ENCODE measurements around the gene STIM1.
"Not testable (repeated sequence)": the region's sequence is repeated elsewhere in the genome, so short reads cannot be mapped to it uniquely, and the experiment has no call there.

STIM1 gene

DNA sequence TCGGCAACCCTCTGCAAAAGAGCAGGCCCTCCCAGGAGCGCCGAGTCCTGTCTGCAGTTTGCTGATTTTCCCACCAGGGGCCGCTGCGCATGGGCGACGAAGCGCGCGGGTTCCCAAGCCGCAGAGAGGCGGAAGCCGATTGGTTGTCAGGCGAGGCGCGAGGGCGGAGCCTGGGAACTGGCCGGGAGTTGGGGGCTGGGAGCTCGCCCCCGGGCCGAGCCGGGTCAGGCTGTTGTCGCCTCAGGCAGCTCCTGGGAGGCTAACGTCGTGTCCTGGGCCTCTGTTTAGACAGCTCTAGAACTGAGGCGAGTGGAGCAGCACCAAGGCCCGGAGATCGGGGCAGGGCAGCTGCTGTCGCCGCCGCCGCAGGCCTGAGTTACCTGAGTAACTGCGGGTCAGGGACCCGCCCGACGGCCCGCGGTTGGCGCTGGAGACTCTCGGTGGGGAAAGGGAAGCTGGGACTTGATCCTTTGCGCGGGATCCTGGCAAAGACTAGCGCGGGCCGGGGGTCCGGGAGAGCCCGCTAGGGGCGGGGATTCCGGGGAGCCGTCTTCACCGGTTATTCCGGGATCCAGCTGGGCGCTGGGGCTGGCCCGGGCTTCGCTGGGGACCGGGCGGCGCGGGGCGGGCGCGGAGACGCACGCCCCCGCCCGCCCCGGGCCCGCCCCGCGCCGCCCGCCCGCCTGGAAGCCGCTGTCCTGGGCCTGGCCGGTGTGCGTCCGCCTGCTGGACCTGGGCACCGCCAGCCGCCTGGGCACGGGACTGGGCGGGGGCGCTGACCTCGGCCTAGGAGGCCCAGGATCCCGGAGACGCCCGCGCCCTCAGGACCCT is at the start of gene STIM1:
STIM1 (plus strand) TSS at position 688 of the 831 bp plus-strand sequence. CDS start 607 bp downstream, outside the sequence.
- DNase-seq: peak; percentile 97

DNA sequence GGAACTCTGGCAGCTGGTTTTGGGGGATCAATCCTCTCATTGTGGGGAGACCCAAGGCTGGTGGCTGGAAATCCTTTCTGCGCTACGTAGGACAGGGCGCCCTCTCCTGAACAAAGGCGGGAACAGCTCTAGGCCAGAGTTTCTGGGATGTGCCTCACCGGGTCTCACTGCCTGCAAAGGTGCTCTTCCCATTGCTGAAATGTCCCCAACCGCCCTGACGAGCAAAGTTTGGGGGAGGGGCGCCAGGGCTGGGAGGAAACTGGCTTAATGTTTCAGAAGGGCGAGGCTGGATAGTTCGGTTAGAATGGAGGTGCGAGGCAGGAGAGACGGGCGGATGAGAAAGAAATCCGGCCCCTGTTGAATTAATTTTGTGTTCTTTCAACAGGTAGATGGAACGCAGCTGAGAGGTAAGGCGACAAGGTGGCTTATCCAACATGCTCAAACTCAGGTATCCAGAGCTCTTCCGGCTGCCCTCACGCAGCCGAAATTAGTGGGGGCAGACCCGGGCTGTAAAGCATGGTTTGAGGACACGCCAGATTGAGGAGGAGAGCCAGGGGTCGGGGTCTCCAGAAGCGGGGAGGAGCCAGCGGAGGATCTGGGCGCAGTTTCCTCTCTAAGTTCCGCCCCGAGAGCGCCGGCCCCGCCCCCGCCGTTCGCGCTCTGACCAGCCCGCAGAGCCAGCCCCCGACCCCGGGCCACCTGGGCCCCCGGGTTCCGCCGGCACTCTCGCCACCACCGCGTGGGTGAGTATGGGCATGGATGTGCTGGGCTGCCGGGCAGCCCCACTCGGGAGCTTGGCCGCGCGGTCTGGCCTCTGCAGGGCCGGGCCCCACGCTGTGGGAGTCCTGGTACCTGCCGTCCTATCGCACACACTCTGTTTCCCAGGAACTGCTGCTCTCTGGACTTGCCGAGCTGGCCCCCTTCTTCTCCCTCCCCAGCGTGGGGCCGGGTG is 47.3 kb upstream of the STIM1 start, which contains the start of gene PGAP2:
PGAP2 (plus strand) TSS at position 652 of the 952 bp plus-strand sequence. CDS start 2,700 bp downstream, outside the sequence.
- peak; percentile 90 for DNase-seq

DNA sequence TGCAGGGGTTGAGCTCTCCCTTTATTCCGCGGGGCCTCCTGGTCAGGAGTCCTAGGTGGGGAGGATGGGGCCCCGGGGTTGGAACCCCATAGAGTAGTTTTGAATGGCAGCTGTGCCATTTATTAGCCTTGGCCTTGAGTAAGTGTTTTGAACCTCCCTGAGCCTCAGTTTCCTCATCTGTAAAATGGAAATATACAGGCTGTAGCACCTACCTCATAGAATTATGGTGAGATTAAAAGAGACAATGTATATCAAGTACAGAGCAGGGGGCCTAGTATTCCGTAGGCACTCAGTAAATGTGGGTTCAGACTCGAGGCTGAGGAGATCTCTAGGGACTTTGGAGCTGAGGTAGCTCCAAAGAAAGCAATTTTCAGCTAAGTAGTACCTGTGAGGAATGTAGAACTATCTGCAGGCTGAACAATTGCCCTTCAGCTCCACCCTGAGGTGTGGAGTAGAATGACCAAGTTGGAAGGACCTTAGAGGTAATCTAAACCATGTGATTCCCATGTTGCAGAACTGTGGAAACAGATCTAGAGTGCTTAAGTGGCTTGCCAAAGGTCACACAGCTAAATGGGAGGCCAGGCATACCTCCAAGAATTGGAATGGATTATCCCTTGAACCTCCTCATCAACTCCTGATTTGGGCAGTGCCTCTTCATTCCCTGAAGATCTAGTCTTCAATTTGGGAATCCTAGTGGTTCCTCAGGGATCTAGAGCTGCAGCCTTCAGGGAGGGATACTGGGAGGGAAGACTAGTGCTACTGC is 46.4 kb upstream of the STIM1 start:
- DNase-seq: peak; percentile 76

DNA sequence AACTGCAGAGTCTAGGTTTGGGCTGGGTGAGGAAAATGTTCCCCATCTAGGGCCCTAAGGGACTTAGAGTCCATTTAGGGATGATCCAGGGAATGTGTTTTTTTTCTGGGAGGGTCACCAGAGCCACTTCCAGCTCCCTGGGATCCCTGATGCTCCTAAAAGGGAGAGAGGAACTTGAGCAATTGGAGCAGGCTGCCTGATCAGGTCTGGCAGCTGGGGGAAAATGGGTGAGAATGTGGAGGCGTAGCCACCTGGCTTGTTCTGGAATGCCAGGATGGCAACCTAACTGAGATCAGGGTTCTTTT is 45.9 kb upstream of the STIM1 start:
- no peak for DNase-seq

GRCh38 chr11:3810446-3810845 is 45.0 kb upstream of the STIM1 start:
- DNase-seq: no peak

DNA sequence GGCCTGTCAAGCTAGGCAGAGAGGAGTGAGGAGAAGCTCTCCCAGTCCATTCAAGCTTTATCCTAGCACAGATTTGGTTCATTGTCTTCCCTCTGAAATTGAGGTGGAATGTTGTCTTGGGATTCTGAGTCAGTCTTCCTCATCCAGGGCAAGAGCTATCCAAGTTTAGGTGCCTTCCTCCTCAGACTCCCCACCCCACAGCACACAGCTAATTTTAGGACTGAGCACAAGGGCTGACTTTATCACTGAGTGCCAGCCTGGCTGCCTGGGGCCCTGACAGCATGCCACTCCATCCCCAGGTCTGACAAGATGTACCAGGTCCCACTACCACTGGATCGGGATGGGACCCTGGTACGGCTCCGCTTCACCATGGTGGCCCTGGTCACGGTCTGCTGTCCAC is 44.5 kb upstream of the STIM1 start:
- no peak for DNase-seq

GRCh38 chr11:3814832-3815231 is 40.6 kb upstream of the STIM1 start:
- DNase-seq: not testable (repeated sequence)

- peak; percentile 43 for DNase-seq
Observed at GRCh38 chr11:3815845-3816244, 39.6 kb upstream of the STIM1 start.

DNA sequence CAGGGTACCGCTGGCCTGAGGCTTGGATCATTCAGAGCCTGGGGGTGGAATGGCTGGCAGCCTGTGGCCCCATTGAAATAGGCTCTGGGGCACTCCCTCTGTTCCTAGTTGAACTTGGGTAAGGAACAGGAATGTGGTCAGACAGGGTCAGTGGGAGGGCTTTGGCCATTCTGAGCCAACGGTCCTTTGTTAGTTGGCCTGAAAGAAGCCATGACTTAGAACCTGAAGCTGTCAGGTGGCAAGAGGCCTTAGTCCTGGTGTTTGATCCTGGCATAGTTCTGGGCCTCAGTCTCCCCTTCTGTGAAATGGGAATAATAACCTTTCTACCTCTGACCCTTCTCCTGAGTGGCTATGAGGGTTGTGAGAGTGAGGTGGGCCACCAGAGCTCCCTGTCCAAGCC is 38.8 kb upstream of the STIM1 start:
- DNase-seq: peak; percentile 68

DNA sequence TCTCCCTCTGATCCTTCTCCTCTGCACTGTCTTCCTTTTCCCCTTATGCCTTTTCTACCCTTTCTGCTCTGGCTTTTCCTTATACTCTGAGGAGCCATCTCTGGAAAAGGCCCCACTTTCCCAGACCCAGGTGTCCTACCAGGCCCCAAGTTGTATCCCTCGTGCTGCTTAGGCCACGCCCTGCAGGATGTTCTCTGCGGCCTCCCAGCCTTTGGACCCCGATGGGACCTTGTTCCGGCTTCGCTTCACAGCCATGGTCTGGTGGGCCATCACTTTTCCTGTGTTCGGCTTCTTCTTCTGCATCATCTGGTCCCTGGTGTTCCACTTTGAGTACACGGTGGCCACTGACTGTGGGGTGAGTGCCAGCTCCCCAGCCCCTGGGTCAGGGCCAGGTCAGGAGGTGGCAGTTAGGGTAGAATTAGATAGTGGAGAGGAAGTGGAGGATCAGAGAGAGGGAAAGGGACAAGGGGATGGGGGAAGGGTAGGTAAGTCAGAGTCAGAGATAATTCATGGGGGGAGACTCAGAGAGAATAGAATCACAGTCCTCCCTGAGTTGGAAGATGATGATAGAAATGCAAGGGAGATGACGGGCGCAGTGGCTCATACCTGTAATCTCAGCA is 38.2 kb upstream of the STIM1 start:
- peak; percentile 40 for DNase-seq

GRCh38 chr11:3820971-3821370 is 34.5 kb upstream of the STIM1 start:
- no peak for DNase-seq

DNA sequence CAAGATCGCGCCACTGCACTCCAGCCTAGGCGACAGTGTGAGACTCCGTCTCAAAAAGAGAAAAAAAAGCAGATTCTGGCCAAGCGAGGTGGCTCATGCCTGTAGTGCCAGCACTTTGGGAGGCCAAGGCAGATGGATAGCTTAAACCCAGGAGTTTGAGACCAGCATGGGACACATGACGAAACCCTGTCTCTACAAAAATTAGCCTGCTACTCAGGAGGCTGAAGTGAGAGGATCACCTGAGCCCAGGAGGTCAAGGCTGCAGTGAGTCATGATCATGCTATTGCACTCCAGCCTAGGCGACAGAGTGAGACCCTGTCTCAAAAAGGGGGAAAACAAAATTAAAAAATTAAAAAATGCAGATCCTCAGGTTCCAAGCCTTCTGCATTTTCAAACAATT is 33.2 kb upstream of the STIM1 start:
- no peak for DNase-seq

DNA sequence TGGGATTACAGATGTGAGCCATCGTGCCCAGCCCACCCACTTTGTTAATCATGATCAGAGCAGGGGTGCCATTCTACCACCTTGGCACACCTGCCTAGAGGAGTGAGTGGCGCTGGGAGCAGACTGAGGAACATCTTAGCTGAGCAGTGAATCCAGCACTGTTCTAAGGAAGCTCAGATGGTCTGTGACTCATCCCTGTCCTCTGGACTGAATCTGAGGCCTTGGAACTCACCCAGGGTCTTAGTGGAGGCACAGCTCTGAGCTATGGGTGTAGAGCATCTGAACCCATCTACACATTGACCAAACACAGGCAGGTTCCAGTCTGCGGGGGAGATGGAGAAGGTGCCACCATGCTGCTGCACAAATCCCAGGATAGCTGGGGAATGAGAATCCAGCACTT is 32.2 kb upstream of the STIM1 start:
- no peak for DNase-seq

- DNase-seq: no peak
Observed at GRCh38 chr11:3823762-3824506, 31.5 kb upstream of the STIM1 start.

GRCh38 chr11:3824714-3825472 is 30.6 kb upstream of the STIM1 start:
- DNase-seq: peak; percentile 93

DNA sequence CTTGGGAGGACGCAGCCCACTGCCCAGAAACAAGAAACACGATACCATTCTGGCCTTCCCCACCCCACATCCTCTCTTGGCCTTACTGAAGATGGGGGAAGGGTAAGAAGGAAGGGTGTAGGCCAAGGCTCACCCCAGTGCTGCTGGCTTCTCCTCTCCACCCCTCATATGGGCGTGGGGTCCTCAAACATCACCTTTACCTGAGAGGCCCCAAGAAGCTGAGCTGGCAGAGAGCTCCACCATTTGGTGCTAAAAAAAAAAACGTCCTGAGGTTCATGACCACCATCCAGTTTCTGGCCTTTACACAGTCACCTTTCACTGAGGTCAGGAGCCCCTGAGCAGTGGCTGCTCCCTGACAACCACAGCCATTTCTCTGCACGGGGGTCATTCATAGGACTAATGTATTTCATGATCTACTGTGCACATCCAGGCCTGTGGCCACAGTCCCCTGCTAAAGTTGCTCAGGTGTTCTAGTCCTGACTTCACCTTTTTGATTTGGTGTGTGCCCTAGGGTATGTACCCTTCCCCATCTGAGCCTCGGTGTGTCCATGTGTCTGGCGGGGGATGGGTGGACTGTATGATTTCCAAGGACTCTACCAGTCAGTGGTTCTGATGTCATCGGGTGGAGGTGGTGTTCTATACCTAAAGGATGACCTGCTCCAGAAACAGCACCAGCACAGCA is 29.9 kb upstream of the STIM1 start:
- no peak for DNase-seq

DNA sequence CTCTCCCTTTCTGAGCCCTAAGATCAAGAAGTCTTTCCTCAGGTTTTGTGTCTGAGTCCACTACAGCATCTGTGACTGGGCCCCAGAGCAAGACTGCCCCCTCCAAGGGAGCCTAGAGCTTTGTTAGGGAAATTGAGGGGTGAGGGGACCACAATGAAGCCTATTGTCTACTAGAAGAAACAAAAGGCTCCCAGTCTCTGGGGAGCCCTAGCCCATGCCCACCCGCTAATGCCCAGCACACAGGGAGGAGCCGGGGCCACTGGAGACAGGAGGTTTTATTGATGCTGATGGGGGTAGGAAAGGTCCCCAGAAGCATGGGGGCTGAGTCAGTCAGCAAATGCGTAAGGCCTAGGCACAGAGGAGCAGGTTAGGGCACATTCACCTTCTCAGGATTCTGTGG is 28.7 kb upstream of the STIM1 start:
- DNase-seq: no peak

- DNase-seq: no peak
Observed at GRCh38 chr11:3827434-3828186, 27.9 kb upstream of the STIM1 start.

GRCh38 chr11:3830088-3830487 is 25.4 kb upstream of the STIM1 start:
- no peak for DNase-seq

DNA sequence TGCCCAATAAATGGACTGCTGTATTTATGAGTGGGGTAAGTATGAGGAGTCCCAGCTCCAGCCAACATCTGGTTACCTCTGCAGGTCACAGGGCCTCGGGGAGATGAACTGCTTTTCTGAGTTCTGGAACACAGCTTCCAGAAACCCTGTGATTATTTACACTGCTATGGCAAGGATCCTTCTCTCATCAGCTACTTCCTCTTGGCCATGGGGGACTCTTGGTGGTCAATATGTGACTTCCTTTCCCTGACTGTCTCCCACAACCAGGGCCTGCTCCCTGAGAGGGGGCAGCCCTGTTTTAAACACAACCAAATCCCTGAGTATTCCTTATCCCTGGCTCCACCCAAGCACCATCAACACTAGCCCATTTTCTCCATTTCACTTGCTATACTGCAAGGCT is 24.7 kb upstream of the STIM1 start:
- no peak for DNase-seq

All from islet precursor cell (in vitro differentiated cells).